HG02970 (cell line): ENCODE results near the gene CRB1.

Source experiments
- ATAC-seq: cut with Tn5 transposase; IDR thresholded peaks from one replicate; pipeline ENCODE4 v1.9.1; 2021; ENCODE audit warnings: mild to moderate bottlenecking, moderate library complexity, moderate number of reproducible peaks; ENCODE audit not compliant: unreplicated experiment, low FRiP score

The CRB1 gene

GRCh38 chr1:197302775-197303174, 34.7 kb downstream of the CRB1 start:
- no peak for ATAC-seq

GRCh38 chr1:197303463-197303862, 35.4 kb downstream of the CRB1 start:
- ATAC-seq: no peak

- no peak for ATAC-seq
These were observed 36.7 kb downstream of the CRB1 start for GRCh38 chr1:197304638-197305200.

GRCh38 chr1:197305925-197306324, 37.9 kb downstream of the CRB1 start:
- ATAC-seq: no peak

- no peak for ATAC-seq
These were observed 38.5 kb downstream of the CRB1 start for GRCh38 chr1:197306381-197307062.

- ATAC-seq: no peak
These were observed 39.1 kb downstream of the CRB1 start for GRCh38 chr1:197307136-197307535.

GRCh38 chr1:197307551-197307950, 39.5 kb downstream of the CRB1 start:
- ATAC-seq: no peak

GRCh38 chr1:197311081-197311480, 43.0 kb downstream of the CRB1 start:
- no peak for ATAC-seq

- no peak for ATAC-seq
These were observed 44.1 kb downstream of the CRB1 start for GRCh38 chr1:197312163-197312562.

- no peak for ATAC-seq
These were observed 45.7 kb downstream of the CRB1 start for GRCh38 chr1:197313713-197314112.

GRCh38 chr1:197314682-197315081, 46.6 kb downstream of the CRB1 start:
- ATAC-seq: no peak

GRCh38 chr1:197319631-197320030, 51.6 kb downstream of the CRB1 start:
- no peak for ATAC-seq

GRCh38 chr1:197320991-197321531, 53.0 kb downstream of the CRB1 start:
- no peak for ATAC-seq

GRCh38 chr1:197321811-197322210, 53.8 kb downstream of the CRB1 start:
- no peak for ATAC-seq

GRCh38 chr1:197327776-197328364, 59.8 kb downstream of the CRB1 start:
- no peak for ATAC-seq

- ATAC-seq: no peak
These were observed 62.2 kb downstream of the CRB1 start for GRCh38 chr1:197330213-197330612.

- no peak for ATAC-seq
These were observed 63.5 kb downstream of the CRB1 start for GRCh38 chr1:197331565-197331964.

- no peak for ATAC-seq
These were observed 65.0 kb downstream of the CRB1 start for GRCh38 chr1:197333041-197333440.

GRCh38 chr1:197336571-197336970, 68.5 kb downstream of the CRB1 start:
- ATAC-seq: no peak

- ATAC-seq: no peak
These were observed 71.3 kb downstream of the CRB1 start for GRCh38 chr1:197339106-197340060.

GRCh38 chr1:197341626-197342025, 73.6 kb downstream of the CRB1 start:
- no peak for ATAC-seq
